Esophagus muscularis mucosa (tissue), 2 donors: Measurements from ENCODE around the gene ETV3L.

ENCODE experiments used
- POLR2A ChIP-seq: fragments of 450-650 bp; IDR thresholded peaks from one replicate; pipeline ENCODE4 v1.6.1; 2017; ENCODE audit warnings: antibody characterized with exemption, moderate library complexity, mild to moderate bottlenecking, low read depth
- POLR2AphosphoS5 ChIP-seq, 2 donors: sonication (generic); formaldehyde crosslinking; IDR thresholded peaks; one replicate each; pipeline ENCODE4 v1.6.1; 2017; ENCODE audit warnings: antibody characterized with exemption in 2 of 2

DNA sequence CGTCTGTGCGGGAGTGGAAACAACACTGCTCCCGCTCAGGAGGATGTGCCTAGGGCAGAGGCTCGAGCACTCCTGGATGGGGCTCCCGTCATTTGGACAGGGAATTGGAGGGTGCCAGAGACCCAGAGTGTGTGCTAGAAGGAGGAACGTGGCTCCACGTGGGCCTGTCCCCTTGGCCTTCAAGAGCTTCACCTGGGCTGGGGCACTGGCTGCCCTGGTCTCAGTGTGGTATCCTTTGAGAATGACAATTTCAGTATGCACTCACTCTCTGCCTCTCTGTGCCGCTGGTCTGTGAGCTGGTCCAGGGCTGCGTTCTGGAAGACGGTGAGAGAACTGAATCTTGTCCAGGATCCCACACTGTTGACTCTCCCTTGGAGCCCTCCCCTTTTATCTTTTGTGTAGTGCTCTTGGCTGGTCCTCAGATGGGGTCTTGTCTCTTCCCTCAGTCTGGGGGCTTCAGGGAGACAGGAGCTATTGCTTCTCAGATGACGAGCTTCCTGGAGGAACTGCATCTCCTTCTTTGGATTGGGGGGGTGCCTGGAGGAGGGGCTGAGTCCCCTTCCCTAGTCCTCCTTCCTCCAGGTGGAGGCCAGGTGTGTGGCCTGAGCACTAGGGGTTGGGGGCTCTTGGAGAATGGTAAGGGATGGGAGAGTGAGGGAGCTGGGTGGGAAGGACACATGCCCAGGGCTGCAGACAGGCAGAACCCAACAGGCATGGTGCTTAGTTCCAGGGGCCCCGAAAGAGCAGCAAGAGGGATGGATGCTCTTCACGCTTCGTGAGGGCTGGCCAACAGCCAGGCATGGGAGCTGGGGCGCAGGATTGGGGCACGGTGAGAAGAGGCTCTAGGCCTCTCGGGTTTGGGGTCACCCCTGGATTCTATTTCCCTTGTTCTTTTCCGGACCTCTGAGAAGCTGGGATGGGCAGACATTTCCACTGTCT is 14.8 kb upstream of the ETV3L start:
- TF ChIP-seq POLR2A: no peak
- no peak for TF ChIP-seq POLR2AphosphoS5 (IDR thresholded peaks at IDR 0.05)
